Activated CD8-positive, alpha-beta memory T cell treated with anti-CD3 and anti-CD28 coated beads for 4 hours (primary cell): Measurements from ENCODE around the gene TSPAN32.
"Not testable (repeated sequence)": the region's sequence is repeated elsewhere in the genome, so short reads cannot be mapped to it uniquely, and the experiment has no call there.

Source experiments
- DNase-seq, 2 donors: peaks; one replicate each; pipeline ENCODE4 v3.0.0-alpha.2; 2020; ENCODE audit warnings: low read depth in 2 of 2

Gene TSPAN32

GRCh38 chr11:2315395-2316168 is 13.8 kb downstream of the TSPAN32 start:
- DNase-seq = no peak

GRCh38 chr11:2316169-2316962 is 14.6 kb downstream of the TSPAN32 start:
- DNase-seq = no peak

GRCh38 chr11:2316963-2317244 is 15.1 kb downstream of the TSPAN32 start:
- no peak for DNase-seq

GRCh38 chr11:2317354-2318050 is 15.7 kb downstream of the TSPAN32 start:
- no peak for DNase-seq

GRCh38 chr11:2318123-2318522 is 16.3 kb downstream of the TSPAN32 start:
- DNase-seq = no peak

- no peak for DNase-seq
Observed at GRCh38 chr11:2318707-2319106, 16.9 kb downstream of the TSPAN32 start.

- no peak for DNase-seq
Observed at GRCh38 chr11:2319791-2320472, 18.1 kb downstream of the TSPAN32 start.

- DNase-seq = no peak
Observed at GRCh38 chr11:2320568-2321310, 18.9 kb downstream of the TSPAN32 start.

- DNase-seq = no peak
Observed at GRCh38 chr11:2321311-2321683, 19.5 kb downstream of the TSPAN32 start.

- DNase-seq = no peak
Observed at GRCh38 chr11:2325123-2325522, 23.3 kb downstream of the TSPAN32 start.

- DNase-seq = no peak
Observed at GRCh38 chr11:2325719-2326118, 23.9 kb downstream of the TSPAN32 start.

GRCh38 chr11:2327032-2327431 is 25.2 kb downstream of the TSPAN32 start:
- no peak for DNase-seq

GRCh38 chr11:2328021-2328420 is 26.2 kb downstream of the TSPAN32 start:
- DNase-seq = no peak

- DNase-seq = no peak
Observed at GRCh38 chr11:2328656-2329354, 27.0 kb downstream of the TSPAN32 start.

GRCh38 chr11:2329551-2329950 is 27.7 kb downstream of the TSPAN32 start:
- DNase-seq = no peak

GRCh38 chr11:2330696-2331095 is 28.9 kb downstream of the TSPAN32 start:
- DNase-seq = no peak

- DNase-seq = no peak
Observed at GRCh38 chr11:2331404-2331803, 29.6 kb downstream of the TSPAN32 start.

- DNase-seq = not testable (repeated sequence)
Observed at GRCh38 chr11:2332569-2332968, 30.8 kb downstream of the TSPAN32 start.

GRCh38 chr11:2333486-2334205 is 31.8 kb downstream of the TSPAN32 start:
- not testable (repeated sequence) for DNase-seq

GRCh38 chr11:2335286-2335685 is 33.5 kb downstream of the TSPAN32 start:
- DNase-seq = not testable (repeated sequence)
